HUES48 (cell line): Measurements from ENCODE around the gene PDE6A.

Experiments used
- H3K27ac ChIP-seq: one replicate; pipeline ENCODE4 v1.7.0; 2013; ENCODE audit warnings: low read depth, low read length, inconsistent platforms
- H3K27me3 ChIP-seq: 2 replicates; pipeline ENCODE4 v1.6.1; 2013; ENCODE audit warnings: mild to moderate bottlenecking, low read length; ENCODE audit not compliant: control insufficient read depth, insufficient read depth
- H3K36me3 ChIP-seq: 2 replicates; pipeline ENCODE4 v1.6.1; 2013; ENCODE audit warnings: low read length; ENCODE audit not compliant: control insufficient read depth, insufficient read depth
- H3K4me1 ChIP-seq: 2 replicates; pipeline ENCODE4 v1.6.1; 2013; ENCODE audit warnings: mild to moderate bottlenecking, low read length; ENCODE audit not compliant: control insufficient read depth, insufficient read depth
- H3K4me3 ChIP-seq: 2 replicates; pipeline ENCODE4 v1.5.1; 2013; ENCODE audit warnings: mild to moderate bottlenecking, low read depth, low read length
- H3K9ac ChIP-seq: 2 replicates; pipeline ENCODE4 v1.6.1; 2013; ENCODE audit warnings: mild to moderate bottlenecking, low read depth, low read length, moderate library complexity
- H3K9me3 ChIP-seq: 2 replicates; pipeline ENCODE4 v1.6.1; 2013; ENCODE audit warnings: low read length; ENCODE audit not compliant: control insufficient read depth, insufficient read depth

PDE6A gene

DNA sequence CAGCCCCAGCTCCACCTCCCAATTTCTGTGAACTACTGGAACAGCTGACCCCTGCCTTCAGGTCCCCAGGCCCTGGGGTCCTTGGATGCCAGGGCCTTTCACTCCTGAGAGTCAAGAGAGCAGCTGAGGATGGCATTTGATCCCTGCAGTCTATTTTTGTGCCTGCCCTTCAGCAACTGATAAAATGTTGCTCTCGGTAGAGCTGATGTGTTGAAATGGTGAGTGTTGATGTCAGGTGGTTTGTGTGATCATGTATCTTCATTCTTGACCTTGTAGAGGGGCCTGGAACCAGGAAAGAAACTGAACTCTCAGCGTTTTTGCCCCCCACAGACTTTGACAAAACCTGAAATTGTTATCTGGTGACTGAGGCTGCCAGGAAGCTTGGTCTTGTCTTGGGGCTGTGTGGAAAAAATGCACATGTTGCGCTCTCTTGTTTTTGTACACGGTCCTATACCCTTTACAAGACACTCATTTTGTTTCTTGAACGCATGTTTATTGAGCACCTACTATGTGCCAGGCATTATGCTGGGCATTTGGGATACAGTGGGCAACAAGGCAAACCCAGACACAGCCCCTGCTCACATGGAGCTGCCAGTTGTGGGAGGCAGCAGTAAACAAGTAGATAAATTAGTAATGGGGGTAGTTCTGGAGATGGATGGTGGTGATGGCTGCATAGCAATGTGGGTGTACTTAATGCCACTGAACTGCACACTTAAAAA lies 136.2 kb downstream of the PDE6A start:
- H3K27me3 ChIP-seq, result no peaks in the 10 kb centered on the region
- no peaks in the 10 kb centered on the region for H3K9me3 ChIP-seq
- no peak overlapping the region for H3K9ac ChIP-seq
- H3K36me3 ChIP-seq, result no peaks in the 10 kb centered on the region
- no peak overlapping the region for H3K4me3 ChIP-seq
- H3K27ac ChIP-seq, result no peak overlapping the region
- H3K4me1 ChIP-seq, result peaks cover 14% of the 10 kb centered on the region; the same call in 1 of the 2 replicates
